NCI-H524 treated with DMSO at 0.1 percent for 48 hours (cell line): ENCODE measurements around the gene PYGB.
A peak's percentile ranks its signal among the peaks of the same experiment; 100 is the strongest.

Experiments used
- DNase-seq: peaks from one replicate; lab custom pipeline; 2025; lab: John Stamatoyannopoulos, UW

Gene PYGB

DNA sequence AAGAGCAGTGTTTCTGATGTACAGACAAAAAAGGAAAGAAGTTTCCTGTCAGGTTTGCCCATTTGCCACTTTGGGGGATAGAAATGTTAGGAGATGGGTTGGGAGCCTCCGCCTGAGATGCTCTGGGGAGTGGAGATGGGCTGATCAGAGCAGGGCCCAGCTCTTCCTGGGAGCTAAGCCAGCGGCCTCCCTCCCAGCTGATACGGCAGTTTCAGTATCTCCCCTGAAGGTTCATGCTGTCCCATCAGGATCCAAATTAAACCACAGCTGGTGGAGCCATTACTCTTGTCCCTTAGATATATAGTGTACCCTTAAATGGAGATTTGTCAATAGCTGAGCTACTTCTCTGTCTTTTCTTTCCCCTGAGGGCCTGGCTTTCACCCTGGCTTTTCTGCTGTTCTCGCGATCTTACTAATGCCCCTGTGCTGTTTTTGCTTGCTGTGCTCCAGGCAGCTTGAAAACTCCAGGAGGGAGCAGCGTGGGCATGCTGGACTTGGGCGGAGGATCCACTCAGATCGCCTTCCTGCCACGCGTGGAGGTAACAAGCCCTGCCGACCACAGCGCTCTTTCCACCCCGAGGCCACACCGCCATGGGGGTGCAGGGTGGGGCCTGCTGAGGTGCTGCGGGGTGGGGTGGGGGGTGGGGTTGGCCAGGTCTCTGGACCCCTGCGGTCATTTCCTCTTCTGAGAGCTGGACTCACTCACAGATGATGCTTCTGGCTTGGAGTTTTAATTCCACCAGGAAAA, 31.5 kb upstream of the PYGB start:
- no peak for DNase-seq

DNA sequence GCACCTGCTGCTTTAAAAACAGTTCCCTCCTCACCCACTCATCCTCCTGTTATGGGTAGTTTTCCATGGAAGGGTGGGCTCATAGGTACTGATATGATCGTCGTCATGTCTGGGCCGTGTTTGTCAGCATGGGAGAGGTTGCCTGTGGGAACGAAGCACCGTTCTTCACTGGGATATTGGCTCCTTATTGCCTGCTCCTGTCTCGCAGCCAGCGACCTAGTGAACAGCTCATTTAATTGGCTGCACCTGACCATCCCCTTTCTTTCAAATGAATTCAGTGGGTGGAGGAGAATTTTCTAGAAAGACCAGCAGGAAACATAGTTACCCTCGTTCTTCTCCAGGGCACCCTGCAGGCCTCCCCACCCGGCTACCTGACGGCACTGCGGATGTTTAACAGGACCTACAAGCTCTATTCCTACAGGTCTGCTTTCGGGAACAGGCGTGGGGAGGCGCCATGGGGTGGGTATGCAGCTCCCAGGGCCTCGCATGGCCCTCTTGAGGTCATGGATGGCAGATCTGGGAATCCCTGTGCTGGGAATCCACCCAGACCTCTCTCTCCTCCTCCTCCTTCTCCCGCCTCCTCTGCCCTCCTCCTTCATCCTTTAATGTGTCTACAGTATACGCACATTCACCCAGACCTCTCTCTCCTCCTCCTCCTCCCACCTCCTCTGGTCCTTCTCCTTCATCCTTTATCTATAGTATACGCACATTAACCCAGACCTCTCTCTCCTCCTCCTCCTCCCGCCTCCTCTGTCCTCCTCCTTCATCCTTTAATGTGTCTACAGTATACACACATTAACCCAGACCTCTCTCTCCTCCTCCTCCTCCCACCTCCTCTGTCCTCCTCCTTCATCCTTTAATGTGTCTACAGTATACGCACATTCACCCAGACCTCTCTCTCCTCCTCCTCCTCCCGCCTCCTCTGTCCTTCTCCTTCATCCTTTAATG, 30.4 kb upstream of the PYGB start:
- DNase-seq = no peak

DNA sequence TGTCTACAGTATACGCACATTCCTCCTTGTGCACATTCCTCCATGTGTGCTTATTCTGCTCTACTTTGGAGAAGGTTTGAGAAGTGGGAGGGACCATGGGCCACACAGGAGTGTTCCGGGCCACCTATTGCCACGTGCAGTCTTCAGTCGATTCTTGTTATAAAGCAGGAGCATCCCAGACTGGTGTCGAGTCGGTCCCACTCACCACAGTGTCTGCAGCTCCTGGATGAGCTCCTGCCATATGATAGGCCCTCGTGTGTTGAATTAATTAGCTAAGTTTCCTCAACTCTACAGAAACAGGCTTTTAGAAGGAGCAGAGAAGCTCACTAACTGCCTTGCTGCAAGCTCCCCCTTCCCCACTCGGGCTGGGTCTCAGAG, 29.8 kb upstream of the PYGB start:
- no peak for DNase-seq

DNA sequence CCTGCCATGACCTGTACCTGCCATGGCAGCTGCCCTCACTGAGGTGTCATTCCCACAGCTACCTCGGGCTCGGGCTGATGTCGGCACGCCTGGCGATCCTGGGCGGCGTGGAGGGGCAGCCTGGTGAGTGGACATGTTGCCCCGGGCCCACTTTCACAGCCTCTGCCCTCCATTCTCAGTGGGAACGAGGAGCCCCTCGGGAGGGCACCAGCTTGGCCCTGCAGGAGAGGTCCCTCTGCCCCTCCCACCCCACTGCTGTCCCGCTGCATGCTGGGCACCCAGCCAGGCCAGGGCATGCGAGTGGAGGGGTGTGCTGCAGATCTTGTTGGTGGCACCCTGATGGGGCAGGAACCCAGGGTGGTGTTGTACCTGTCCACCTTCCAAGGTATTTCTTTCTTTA, 29.4 kb upstream of the PYGB start:
- DNase-seq = no peak

DNA sequence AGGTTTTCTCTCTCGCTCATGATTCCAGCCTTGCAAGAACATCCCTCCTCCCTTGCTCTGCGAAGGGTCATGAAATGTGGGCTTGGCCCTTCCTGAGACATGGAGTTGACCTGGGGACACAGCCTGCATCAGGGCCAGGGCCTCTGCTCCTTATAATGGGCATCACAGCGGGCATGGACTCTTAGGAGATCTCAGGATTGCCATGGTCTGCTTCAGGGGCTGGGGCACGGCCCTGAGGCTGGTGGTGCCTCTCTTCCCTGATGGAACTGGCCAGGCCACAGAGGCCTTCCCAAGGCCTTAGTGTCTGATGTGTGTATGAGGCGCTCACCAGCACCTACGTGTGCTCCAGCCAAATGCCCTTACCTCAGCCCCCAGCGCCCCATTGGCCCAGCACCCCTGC, 28.5 kb upstream of the PYGB start:
- no peak for DNase-seq

DNA sequence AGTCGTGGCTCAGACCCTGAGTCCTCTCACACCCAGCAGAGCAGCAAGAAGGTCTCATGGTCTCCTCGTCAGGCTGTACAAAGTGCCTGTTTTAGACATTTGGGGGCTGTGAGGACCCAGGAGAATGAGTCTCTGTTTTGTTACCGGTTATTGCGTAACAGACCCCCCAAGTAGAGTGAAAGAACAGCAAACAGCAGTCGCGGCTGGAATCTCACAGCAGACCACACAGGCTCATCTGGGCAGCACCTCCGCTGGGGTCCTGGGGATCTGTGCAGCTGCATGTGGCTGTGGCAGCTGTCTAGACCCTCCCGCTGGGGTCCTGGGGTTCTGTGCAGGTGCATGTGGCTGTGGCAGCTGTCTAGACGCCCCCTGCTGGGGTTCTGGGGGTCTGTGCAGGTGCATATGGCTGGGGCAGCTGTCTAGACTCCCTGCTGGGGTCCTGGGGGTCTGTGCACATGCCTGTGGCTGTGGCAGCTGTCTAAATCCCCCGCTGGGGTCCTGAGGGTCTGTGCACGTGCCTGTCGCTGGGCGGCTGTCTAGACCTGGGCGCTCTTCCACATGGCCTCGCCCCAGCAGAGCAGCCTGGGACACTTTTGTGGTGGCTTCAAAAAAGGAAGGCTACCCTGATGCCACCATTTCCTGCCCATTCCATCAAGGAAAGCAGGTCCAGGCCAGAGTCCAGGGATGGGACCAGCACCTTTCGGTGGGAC, 27.7 kb upstream of the PYGB start:
- peak; percentile 42 for DNase-seq

DNA sequence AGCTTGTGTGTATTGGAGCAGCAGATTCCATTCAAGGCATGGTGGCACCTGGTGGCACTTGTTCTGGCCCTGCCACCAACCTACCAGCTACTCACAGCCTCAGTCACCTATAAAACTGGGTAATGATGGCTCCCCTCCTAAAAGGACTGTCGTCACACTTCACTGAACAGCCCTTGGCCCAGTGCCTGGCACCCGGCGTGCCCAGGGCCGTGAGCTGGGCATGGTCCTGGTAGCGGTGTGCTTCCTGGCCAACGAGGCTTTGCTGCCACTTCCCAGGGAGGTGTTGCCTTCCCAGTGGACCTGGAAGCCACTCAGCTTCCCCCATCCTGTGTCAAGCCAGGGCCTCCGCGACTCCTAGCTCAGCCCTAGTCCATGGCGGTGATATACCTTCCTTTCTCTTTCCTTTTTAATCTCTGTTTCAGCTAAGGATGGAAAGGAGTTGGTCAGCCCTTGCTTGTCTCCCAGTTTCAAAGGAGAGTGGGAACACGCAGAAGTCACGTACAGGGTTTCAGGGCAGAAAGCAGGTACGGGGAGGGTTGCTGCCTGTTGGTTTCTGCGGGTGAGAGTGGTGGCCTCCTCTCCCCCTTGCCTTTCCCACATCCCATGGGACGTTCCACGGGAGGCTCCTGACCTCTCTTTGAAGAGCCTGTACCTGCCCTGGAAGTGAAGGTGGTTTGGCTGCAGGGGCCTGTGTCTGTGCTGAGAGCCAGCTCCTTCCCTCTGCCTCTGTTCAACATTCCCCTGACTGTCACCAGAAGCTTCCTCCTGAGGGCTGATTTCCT, 26.9 kb upstream of the PYGB start:
- DNase-seq = no peak

DNA sequence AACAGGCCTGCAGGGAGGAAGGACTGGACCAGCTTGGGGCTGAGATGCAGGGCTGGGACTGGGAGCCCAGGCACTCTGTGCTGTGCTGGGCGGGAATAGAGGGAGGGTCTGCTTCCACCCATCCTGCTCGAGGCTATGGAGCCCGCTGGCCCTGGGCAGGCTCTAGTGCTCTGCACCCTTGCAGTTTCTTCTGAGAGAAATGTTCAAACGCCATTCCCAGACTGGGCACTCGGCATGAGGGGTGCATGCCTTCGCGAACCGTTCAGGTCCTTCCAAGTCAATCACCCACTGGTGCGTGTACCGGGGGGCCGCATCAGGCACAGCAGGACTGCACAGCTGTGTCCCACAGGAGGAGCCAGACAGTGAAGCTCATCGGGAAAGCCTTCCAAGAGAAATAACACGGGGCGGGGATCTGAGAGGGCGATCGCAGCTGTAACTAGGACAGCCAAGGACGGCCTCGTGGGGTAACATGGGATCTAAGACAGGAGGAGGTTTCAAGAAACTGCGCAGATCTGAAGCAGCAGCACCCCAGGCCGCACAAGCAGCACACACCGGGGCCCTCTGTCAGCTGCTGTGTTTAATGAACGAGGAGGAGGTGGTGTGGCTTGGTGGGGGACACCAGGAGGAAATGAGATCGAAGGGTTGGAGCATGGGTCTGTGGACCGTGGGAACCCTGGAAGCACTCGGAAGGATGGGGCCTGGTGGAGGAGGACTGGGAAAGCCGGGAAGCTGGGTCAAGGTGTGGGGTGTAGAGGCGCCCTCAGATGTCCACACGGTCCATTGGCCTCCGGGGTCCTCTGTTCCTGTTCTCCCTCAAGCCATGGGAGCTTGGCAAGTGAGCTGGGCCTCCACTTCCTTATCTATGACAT, 26.1 kb upstream of the PYGB start:
- DNase-seq = no peak

DNA sequence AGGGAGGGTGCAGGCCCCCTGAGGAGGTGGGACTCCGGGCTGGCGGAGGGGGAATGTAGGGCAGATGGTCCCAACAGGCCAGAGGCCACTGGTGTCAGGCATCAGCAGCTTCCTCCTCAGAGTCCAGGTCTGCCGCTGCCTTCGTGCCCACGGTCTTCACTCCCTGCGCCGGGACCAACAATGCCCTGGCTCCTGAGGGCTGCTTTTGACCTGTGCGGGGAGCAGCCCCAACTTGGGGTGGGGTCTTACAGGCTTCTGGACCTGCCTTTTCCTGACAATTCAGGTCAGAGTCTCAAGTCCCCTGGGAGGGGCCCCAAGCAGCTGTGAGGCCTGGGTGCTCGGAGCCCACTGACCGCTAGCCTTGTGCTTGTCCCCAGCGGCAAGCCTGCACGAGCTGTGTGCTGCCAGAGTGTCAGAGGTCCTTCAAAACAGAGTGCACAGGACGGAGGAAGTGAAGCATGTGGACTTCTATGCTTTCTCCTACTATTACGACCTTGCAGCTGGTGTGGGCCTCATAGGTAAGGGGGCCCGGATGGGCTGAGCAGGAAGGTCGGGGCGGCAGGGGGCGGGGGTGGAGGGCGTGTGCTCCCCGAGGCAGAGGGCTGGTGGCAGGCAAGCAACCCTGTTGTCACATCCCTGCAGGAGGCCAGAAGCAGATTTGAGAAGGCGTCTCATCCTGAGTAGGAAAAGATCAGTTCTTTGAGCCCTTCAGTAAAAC, 25.3 kb upstream of the PYGB start:
- DNase-seq = no peak

DNA sequence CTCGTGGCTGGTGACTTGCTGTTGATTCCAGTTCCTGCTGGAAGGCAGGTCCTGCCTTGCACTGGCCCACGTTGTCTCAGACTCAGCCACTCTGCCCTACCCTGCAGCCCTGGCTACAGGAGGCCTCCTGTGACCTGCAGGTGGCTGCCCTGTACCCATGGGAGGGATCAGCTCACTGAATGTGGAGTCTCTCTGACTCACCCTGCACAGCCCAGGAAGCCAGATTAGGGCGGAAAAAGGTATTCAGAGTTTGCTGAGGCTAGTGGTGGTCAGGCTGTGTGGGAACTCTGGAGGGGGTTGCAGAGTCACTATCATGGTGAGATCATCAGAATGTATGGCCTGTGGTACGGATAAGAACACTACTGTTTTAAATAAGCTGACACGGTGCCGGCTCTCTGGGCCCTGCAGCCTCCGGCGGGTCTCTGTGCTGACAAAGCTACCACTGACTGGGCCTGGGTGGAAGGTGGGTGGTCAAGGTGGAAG, 24.7 kb upstream of the PYGB start:
- DNase-seq = no peak

DNA sequence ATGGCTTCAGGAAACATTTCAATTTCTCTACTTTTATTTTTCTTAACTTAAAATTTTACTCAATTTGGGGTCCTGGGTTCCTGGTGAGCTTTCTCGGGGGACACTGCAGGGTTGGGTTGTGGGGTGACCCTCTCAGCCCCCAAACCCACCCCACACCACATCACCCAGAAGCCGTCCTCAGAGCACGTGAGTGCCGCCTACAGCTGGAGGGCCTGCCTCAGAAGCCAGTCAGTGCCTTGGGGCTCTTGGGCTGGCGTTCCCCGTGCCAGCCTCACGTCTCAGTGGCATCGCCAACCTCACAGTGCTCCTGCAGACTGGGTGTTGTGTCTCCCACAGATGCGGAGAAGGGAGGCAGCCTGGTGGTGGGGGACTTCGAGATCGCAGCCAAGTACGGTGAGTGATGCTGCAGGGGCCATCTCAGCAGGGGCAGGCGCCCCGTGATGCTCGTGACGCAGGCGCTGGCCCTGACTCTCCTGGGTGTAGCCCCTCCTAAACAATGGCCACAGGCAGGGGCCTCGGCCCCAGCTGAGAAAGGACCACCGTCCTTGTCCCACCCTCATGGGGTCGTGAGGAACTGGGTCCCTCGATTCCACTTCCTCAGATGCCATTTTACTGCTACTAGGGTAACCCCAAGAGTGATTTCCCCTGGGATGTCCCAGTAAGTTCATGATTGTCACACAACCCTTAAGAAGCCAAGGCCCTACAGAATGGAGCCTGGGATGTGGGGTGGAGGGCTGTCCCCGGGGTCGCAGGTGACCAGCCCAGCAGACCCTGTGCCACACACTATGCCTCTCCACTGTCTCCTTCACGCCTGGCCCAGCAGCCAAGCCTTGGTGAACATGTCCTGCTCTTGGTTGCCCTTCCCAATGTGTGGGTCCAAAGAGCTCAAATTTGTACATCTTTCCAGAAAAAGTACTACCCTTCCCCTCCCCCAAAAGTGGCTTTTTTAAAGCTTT, 23.8 kb upstream of the PYGB start:
- no peak for DNase-seq

DNA sequence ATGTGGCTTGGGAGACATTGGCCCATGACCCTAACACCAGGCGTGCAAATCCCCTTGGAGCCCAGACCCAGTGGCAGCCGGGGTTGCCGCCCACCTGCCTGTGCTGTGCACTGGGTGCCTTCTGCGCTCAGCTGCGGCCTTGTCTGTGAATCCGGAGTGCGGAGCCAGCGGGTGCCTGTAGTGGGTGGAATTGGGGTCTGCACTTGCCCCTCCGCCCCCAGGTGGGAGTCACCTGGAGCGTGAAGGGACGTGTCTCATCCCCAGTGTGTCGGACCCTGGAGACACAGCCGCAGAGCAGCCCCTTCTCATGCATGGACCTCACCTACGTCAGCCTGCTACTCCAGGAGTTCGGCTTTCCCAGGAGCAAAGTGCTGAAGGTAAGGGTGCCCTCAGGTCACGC, 22.9 kb upstream of the PYGB start:
- no peak for DNase-seq

DNA sequence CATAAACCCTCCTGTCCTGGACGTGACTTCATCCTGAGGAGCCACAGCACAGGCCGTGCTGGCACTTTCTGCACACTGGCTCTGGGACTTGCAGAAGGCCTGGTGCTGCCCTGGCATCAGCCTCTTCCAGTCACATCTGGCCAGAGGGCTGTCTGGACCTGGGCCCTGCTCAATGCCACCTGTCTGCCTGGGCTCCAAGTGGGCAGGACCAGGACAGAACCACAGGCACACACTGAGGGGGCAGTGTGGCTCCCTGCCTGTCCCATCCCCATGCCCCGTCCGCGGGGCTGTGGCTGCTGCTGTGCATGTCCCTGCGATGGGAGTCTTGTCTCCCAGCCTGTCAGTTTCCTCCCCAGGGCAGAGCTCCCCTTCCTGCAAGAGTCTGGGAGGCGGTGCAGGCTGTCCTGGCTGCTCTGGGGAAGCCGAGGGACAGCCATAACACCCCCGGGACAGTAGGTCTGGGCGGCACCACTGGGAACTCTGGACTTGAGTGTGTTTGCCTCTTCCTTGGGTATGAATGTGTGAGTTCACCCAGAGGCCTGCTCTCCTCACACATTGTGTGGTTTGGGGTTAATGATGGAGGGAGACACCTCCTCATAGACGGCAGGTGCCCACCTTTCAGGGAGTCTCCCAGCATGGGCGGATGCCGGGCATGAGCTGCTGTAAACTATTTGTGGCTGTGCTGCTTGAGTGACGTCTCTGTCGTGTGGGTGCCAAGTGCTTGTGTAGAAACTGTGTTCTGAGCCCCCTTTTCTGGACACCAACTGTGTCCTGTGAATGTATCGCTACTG, 22.0 kb upstream of the PYGB start:
- DNase-seq = no peak

DNA sequence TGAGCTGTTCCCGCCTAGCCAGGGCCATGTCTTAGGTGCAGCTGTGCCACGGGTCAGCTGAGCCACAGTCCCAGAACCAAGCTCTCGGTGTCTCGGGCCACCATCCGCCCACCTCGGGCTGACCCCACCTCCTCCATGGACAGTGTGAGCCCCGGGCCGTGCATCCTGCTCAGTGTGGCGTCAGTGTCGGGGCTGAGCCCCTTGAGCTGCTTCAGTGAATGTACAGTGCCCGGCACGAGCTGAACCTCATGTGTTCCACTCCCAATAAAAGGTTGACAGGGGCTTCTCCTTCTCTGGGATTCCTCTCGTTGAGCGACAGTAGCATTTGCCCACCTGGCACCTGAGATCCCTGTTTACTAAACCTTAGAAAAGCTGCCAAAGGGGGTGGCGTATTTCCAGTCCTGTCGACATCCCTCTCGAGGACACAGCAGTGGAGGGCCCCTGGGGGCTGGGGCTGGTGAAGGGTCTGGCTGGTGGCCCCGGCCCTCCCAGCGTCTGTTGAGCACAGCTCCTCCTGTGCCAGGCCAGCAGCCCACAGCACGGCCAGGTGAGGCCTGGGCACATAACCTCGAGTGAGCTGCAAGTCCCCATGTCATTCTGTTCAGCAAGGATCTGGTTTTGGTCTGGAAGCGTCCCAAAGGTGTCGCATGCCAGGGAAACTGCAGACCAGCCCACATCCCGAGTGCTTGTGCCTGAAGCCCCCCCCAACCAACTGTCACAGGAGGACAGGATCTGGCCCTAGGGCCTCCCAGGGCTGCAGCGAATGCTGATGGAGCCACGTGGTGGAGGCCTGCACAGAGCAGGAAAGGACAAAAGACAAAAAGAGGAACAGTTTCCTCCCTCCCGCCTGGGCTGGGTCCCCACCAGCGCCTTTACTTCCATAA, 21.2 kb upstream of the PYGB start:
- DNase-seq = no peak

DNA sequence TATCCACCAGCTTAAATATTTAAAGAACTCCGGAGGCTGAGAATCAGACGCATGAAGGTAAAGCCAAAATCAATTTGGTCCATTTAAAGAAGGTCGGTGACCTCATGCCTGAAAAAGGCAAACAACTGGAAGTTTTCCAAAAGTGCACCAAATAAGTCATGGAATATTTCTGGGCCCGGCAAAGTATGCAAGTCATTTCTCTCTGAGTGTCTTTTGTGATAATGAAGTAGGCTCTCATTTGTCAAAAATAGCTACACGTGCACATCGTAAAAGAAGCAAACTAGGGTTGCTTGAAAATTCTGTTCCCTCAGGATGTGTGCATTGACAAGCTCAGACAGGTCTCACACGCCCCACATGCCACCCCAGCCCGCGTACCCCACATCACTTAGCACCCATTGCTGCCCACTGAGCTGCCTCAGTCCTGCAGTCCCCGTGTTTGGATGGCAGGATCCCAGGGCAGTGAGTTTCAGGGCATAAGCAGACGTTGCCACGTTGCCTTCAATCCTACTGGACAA, 20.5 kb upstream of the PYGB start:
- no peak for DNase-seq

DNA sequence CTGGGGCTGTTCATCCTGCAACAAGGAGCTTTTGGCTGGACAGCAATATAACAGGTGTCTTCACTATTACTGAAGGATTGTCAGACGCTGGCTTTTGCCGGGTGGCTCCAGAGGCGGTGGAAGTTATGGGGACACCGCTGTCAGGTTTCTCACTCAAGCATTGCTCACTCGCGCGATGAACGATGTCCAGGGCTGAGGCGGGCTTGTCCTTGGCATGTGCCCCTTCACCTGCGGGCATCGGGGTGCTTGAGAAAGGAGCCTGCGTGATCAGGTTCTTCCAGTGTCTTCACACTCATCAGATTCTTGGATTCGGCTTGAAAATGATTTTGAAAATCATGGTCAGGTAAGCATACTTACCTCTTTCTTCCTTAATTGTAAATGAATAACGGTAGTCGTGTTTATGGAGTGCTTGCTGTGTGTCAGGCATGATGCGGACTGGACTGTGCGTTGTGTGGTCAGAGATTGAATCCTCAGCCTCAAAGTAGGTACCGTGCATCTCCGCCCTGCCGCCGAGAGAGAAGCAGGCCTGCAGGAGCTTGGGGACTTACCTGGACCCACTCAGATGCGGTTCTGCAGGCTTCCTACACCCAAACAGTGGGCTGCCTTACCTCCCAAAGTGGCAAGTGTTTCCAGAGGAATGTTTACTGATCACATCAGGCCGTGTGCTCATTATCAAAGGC, 18.3 kb upstream of the PYGB start:
- no peak for DNase-seq
